Skin epidermis (tissue), 12 donors: ENCODE measurements around the gene FAXDC2.
A peak's percentile ranks its signal among the peaks of the same experiment; 100 is the strongest.

Source experiments
- H3K27ac ChIP-seq, 21 experiments: fragments of 200-600 bp; sonication (generic) in 11 of 21; one replicate each; pipeline ENCODE4 v1.5.0; 2020; ENCODE audit warnings: mild to moderate bottlenecking in 3 of 21, inconsistent platforms in 2 of 21, moderate library complexity in 2 of 21
- H3K4me3 ChIP-seq, 7 experiments: fragments of 200-600 bp; sonication (generic) in 2 of 7; one replicate each; pipeline ENCODE4 v1.5.0; 2020; ENCODE audit warnings: inconsistent platforms in 2 of 7, mild to moderate bottlenecking in 2 of 7, moderate library complexity in 1 of 7

Gene FAXDC2

GRCh38 chr5:154780128-154780527 lies 70.3 kb downstream of the FAXDC2 start:
- H3K27ac ChIP-seq = peak overlapping the region in 7 of 21 experiments; percentile 5 to 50 (median 21)

DNA sequence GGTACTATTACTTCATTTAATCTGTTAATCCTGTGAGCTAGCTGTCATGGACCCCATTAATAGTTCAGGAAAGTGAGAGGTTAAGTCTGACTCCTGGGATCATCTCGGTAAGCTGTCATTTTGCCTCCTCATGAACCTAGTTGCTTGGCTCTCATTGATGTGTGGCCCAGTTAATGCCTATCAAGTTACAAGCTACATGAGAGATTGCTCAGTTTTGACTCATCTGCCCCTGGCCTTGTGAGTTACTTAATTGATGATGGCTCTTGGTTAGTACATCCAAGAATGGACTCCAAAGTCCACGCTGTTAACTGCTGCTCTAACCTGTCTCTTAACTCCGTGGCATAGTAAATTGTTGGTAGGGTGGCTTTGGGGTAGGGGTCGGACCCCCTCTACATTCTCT lies 71.3 kb downstream of the FAXDC2 start:
- H3K4me3 ChIP-seq = no peak overlapping the region
- peak overlapping the region in 1 of 21 experiments; percentile 18 for H3K27ac ChIP-seq

More at GRCh38 chr5:154780128-154780527, 70.3 kb downstream of the FAXDC2 start:
- no peak overlapping the region for H3K4me3 ChIP-seq

GRCh38 chr5:154778534-154778933 lies 71.9 kb downstream of the FAXDC2 start:
- Histone ChIP-seq H3K27ac (peak overlapping the region in 1 of 21 experiments; percentile 18), H3K4me3 (no peak overlapping the region)

DNA sequence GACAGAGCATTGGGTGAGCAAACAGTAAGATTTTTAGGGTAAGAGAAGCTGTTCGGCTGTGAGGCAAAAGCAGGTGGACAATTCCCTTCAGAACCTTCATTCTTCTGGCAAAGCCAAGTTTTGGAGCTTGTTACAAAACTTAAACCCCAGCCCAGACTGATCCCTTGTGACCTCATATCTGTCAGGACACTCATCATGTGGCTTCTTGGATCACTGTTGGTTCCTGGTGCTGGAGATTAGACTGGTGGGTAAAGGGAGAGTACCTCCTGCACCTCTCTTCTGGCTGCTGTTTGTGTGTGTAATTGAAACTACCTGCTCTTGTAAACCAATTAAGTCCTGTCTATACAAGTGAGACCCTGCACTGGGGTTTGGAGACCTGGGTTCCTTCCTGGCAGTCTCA lies 74.2 kb downstream of the FAXDC2 start:
- Histone ChIP-seq H3K27ac (no peak overlapping the region), H3K4me3 (no peak overlapping the region)

- Histone ChIP-seq H3K4me3 (no peak overlapping the region), H3K27ac (no peak overlapping the region)
Observed at GRCh38 chr5:154773326-154773725, 77.1 kb downstream of the FAXDC2 start.

DNA sequence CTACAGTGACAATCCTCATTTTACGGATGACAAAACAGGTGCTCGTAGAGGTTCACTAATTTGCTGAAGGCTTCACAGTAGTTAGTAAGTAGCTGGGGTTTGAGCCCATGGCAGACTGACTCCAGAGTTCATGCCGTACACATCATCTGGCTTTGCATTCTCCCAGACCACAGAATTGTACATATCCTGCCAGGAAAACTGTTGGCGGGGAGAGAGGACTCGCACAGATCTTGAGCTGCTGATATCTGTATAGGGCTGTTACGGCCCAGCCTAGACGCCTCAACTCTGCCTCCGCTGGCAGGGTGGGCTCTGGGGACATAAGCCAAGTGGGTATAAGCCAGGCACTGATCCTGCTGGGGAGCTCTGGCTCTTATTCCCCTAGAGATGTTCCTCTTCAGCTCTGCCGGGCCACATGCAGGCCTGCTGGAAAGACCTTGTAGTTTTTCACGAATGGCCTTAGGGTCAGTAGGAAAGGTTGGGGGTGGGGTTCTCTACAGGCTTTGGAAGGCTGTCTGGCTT lies 79.0 kb downstream of the FAXDC2 start:
- Histone ChIP-seq H3K27ac (peak overlapping the region in 10 of 21 experiments; percentile 2 to 72 (median 37)), H3K4me3 (no peak overlapping the region)

- no peak overlapping the region for H3K4me3 ChIP-seq
- H3K27ac ChIP-seq = peak overlapping the region in 5 of 21 experiments; percentile 8 to 72 (median 31)
Observed at GRCh38 chr5:154770111-154770510, 80.3 kb downstream of the FAXDC2 start.
